HG02840 (cell line): ENCODE measurements around the gene GNAS-AS1.

ENCODE experiments used
- ATAC-seq: cut with Tn5 transposase; IDR thresholded peaks from one replicate; pipeline ENCODE4 v1.9.1; 2021; ENCODE audit warnings: mild to moderate bottlenecking, moderate library complexity, moderate number of reproducible peaks; ENCODE audit not compliant: unreplicated experiment, low FRiP score

The GNAS-AS1 gene

DNA sequence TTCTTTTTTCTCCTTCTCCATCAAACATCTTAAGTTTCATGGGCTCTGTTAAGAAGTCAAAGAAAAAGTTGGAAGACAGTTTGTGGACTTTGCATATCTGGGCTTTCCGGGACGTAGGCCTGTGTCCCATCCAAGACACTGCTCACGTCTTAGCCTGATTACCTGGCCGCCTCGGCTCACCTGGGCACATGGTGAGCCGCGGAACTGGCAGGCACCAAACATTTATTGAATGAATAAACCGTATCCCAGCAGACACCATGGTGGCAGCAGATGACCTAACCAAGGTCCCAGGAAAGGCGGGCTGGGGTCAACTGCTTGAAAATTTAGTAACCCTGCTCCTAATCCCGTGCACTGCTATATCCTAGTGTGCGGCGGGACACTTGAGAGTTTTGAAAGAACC, 37.4 kb upstream of the GNAS-AS1 start:
- no peak for ATAC-seq

GRCh38 chr20:58886546-58886945, 35.8 kb upstream of the GNAS-AS1 start:
- ATAC-seq, result no peak

DNA sequence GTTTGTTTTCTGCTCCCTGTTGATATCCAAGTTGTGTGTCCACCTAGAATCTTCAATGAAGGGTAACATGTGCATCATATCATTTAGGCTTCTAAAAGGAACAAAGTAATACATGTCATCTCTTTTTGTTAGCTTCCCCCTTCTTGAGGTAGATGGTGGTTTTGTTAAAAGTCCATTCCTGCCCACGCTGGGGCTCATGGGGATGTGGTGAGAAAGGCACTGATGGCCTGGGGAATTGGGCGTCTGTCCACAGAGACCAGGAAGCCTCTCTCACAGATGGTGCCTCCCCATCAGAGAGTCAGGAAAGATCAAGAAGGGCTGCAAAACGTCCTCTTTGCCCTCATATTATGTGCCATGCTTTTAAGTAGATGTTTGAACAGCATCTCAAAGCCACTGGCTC, 34.3 kb upstream of the GNAS-AS1 start:
- no peak for ATAC-seq

DNA sequence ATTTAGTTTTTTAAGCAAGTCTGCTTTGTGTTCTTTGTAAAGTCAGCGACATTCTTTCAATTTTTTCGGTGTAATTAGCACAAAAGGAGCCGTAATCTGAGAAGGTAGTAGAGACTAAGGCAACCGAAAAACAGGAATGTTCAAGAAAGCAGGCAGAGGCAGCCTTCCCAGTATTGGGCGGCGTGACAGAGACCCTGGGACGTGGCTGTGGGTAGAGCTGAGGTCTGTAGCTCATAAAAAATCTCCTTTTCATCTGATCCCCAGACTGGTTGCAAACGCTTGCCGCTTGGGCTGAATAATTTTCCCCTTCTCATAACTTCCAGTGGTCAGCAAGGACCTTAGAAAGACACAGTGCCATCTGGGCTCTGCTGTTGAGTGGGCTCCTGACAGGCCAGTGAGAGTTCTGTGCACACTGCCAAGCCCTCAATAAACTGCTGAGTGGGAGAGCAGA, 32.6 kb upstream of the GNAS-AS1 start:
- ATAC-seq, result no peak

DNA sequence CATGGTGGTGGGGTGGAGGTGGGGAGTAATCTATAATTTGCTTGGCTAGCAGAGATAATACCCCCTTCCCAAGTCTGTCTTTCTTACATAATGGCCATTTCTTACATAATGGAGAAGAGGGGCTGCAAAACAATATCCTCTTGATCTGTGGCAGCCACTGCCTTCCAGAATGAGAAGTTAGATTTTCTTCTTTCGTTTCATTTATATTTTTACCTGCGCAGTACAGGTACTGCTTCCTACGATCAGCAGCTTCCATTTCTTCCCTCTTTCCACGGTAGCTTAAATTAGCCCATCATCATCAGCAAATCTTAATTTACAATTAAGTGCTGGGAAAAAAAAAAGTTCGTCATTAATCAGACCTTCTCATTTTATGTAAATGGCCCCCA, 32.0 kb upstream of the GNAS-AS1 start:
- ATAC-seq, result no peak

DNA sequence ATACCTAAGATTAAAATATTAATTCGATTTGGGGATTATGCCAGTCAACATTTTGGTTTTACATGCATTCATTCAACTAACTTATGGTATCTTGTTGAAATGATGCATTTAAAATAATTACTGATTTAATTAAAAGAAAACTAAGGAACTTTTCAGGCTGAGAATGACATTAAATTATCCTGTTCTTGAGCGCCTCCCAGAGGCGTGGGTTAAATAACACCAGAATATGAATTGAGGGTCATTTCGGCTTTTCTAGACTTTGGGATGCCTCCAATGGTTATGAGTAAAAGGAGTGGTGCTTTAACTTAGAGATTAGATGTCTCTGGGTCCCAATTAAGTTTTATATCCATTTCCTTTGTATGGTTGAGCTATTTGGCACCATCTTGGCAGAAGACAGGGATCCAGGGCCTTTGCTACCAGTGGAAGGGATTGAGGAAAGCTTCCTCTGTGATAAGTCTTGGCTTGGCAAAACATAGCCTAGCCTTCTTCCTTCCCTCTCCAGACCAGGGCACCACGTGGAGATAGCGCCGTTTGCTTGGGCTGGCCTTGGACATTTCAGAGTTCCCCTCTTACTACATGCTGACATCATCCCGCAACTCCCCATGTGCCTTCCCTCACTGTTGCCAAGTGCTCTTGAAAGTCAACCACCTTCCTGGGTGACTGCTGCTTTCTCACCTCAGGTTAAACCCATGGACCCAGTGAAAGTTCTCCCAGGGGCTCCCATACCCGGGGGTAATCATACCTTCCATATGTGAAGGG, 30.5 kb upstream of the GNAS-AS1 start:
- no peak for ATAC-seq

GRCh38 chr20:58880441-58880840, 29.7 kb upstream of the GNAS-AS1 start:
- no peak for ATAC-seq

DNA sequence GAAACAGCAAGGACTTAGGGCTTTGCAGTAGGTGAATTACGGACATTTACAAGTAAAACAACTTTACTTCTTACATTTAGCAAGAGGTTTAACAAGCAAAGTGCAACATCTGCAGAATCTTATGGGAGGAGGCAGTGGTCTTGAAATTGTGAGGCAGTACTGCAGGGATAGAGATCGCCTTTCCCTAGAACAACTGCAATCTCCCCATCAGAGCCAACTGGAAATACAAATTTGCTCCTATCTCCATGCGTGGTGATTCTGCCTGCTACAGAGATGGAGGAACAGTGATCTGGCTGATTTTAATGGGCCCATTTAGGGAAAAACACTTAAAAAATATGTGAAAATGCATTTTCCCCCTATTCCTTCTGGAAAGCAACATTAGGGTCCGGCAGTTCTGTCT, 27.7 kb upstream of the GNAS-AS1 start:
- ATAC-seq, result no peak

DNA sequence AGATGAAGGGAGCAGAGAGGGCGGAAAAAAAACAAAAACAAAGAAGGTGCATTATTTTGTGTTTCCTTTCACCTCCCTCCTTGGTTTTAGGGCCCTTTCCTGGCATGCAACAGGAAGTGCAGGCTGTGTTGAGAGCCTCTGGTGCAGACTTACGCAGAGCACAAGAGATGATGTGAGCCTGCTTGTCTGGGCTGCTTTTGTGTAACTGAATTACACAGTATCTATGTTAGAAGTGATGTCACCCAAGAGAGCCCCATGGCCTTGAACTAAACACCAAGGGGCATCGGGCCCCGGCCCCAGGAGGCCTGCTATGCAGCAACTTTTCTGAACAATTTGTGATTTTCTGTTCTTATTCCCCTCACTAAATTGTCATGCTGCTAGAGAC, 27.3 kb upstream of the GNAS-AS1 start:
- no peak for ATAC-seq

DNA sequence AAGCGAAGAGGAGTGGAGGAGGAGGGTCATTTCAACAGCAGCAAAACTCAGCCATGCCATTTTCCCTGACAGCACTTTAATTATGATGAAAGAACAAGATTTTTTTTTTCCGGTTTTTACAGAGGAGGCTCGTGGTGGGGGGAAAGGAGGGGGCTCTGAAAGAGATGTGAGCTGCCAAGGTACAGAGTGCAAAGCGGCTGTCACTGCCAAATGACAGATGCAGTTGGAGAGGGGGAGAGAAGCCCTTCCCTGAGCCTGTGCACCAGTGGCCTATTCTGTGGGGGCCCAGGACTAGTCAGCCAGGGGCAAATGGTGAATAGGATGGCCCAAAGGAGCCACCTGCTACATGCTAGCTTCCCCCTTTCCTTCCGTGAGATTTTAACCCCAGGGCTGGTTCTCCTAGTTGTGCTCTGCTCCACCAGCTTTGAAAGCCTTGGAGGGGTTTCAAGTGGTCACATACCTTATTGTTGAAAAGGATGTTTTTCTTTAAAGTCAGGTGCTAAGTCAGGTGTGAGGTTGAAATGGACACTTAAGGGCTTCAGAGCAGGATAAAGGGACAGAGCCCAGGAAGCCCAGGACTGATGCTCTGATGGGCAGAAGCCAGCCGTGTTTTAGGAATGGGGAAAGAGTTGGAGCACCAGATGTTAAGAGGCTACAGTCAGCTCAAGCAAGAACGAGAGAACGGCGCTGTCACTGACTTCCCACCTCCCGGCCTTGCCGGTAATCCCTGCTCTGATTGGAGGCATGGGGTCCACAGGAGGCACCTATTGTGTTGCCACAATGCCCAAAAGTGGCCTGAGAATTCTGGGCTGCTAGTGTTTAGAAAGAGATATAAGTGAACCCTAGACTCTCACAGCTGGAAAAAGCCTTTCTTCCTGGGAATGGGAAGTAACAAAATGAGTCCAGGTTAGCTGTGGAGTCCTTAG, 26.6 kb upstream of the GNAS-AS1 start:
- ATAC-seq, result no peak

- no peak for ATAC-seq
Observed at GRCh38 chr20:58876437-58876836, 25.7 kb upstream of the GNAS-AS1 start.

DNA sequence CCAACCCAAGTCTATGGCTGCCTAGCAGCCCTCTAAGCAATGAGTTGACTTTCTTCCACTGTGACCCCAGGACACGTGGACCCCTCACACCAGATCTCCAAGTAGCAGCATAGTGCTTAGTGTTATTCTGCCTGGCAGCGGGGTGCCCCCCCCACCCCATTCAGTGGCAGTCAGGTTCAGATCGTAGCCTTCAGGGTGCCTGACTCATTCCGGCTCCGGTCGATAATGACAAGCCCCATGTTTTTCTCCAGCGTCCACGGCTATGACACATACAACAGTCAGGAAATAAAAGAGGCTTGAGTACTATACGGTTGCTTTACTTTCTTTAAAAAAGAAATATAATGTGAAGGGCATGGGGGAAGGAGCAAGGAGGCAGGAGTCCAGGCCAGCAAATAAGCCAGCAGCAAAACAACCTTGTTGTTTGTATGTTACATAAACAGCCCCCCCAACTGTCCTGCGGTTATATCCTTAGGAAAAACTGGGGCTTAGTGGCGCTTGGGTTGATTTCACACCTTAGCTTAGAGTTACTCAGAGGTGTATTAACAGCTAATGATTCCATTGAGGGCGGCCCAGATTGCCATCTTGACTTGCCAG, 24.9 kb upstream of the GNAS-AS1 start:
- no peak for ATAC-seq

- ATAC-seq, result no peak
Observed at GRCh38 chr20:58875111-58875510, 24.4 kb upstream of the GNAS-AS1 start.

GRCh38 chr20:58874469-58874868, 23.8 kb upstream of the GNAS-AS1 start:
- no peak for ATAC-seq

DNA sequence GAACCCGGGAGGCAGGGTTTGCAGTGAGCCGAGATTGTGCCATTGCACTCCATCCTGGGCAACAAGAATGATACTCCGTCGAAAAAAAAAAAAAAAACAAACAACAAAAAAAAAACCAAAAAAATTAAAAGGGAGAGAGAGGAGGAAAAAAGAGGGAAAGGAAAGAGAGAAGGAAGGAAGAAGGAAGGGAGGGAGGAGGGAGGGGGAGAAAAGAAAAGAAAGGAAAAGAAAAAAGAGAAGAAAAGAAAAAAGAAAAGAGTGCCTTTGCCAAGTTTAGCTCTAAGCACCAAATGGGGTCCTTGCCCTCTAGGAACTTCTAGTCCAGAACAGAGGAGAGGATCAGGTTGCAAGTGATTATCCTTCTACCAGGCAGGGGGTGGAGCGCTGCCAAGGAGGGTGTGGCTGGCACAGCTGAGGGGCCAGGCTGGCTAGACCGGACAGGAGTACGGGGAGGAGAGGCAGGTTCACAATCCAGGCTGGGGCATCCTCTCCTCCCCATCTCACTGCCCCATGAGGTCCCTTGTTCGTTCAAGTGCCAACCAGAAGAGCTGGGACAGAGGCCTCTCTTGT, 20.9 kb upstream of the GNAS-AS1 start:
- no peak for ATAC-seq

GRCh38 chr20:58870293-58871014, 19.8 kb upstream of the GNAS-AS1 start:
- no peak for ATAC-seq

- no peak for ATAC-seq
Observed at GRCh38 chr20:58869662-58870227, 19.0 kb upstream of the GNAS-AS1 start.

DNA sequence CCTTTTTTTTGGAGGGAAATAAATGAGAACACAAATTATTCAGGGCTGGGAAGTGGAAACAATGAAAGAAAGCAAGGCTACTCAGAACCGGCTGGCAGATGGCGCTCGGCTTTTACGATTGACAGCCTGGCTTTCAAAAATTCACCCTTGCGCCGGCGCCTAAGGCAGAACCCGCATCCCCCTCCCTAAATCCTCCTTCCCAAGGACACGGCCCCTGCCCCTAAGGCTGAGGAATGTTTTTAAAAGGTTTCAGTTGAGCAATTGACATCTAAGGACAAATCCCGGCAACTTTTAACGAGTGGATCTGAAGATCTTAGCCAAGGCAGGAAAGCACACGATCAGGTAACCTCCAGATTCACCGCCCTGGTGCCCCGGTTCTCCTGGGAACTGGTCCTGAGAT, 18.1 kb upstream of the GNAS-AS1 start:
- no peak for ATAC-seq

DNA sequence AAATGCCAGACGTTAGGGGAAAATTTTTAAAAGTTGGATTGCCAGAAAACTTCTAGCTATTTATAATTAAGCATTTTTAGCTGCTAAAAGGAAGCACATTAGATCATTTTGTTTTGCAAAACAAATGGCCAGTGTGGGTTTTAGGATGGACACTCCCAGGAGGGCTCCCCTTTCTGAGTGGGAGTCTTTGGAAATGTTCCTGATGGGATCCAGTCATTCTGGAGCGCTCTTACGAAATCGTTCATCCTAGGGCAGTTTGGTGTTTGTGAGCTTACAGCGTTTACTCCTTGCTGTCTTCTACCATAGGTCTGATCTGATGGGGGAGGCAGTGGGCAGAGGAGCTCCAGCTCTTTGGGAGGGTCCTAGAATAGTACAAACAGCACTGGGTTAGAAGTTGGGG, 16.5 kb upstream of the GNAS-AS1 start:
- ATAC-seq, result no peak

DNA sequence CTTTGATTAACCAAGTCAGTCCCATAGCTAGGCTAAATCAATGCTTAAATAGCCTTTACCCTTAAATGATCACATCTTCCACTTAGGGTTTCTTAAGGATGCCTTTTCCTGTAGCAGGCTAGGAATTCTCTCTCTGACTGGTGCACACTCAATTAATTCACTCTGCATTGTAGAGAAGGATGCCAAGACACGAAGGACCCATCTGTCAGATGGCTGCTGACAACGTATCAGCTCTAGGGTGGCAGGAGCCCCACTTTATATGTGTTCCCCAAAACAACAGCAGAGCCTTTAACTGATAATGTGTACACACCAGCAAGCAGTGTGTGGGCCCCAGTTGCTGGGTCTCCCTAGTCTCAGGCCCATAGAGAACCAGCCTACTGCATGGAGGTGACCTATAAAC, 15.1 kb upstream of the GNAS-AS1 start:
- ATAC-seq, result no peak
